ENCODE data around the gene CAMSAP2. TPM values are rescaled to one million over a fixed set of nuclear protein-coding genes. Genes with fewer than 3 reads are reported as not detected.

The CAMSAP2 gene
- total and polyA plus RNA-seq, 10 of the 15 experiments (the other 5 are each of a cell fraction or from before 2014, with no cell fraction given), result 3.9 to 19.8 (median 8.0) TPM

DNA sequence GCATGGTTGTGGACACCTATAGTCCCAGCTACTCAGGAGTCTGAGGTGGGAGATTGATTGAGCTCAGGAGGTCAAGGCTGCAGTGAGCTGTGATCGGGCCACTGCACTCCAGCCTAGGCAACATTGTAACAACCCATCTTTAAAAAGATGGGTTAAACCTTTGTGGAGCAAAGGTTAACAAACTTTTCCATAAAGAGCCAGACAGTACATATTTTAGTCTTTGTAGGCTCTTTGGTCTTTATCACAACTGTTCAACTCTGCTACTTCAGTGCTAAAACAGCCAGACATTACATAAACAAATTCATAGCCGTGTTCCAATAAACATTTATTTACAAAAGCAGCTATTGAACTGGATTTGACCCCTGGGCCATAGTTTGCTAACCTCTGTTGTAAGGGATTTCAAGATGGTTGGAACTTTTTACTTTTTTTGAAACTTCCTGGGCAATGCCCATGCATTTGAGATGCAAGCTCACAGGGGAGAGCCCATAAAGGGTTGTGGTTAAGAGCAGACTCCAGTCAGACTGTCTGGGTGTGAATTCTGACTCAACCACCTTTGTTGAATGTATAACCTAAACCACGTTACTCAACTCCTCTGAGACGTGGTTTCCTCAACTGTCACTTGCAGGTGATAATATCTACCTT is 166.8 kb downstream of the CAMSAP2 start:
- RAD21 ChIA-PET (ENCODE audit: unreplicated experiment), result interaction anchor here (0.6 to 5.5 kb wide), 10 partner anchors 9 to 283 kb away, joined by 3 to 53 read pairs (median 6); no protein-coding TSS in a partner anchor
- Histone ChIP-seq H3K36me3 (ENCODE audit: control insufficient read depth in 2 of 2, insufficient read depth in 2 of 2, low read length in 1 of 2) (peaks cover 0 to 12% of the 10 kb centered on the region in 2 experiments; a peak in 2 of 4 replicates), H3K9me3 (replicated peaks; ENCODE audit: control insufficient read depth, insufficient read depth, low read length) (no peaks in the 10 kb centered on the region; the same call in 2 of the 3 replicates), H3K4me1 (ENCODE audit: control insufficient read depth, insufficient read depth, low read length) (peaks cover 15% of the 10 kb centered on the region), H3K4me2 (ENCODE audit: control insufficient read depth, insufficient read depth) (no peak overlapping the region), H3K79me2 (ENCODE audit: control insufficient read depth, insufficient read depth, low read length) (no peaks in the 10 kb centered on the region), H3K27me3 (replicated peaks in 1 of 2; ENCODE audit: control insufficient read depth in 2 of 2, insufficient read depth in 2 of 2, low read length in 1 of 2) (no peaks in the 10 kb centered on the region), H2AFZ (ENCODE audit: control insufficient read depth, low read depth, low read length) (no peak overlapping the region), H3K4me3 (no peak overlapping the region), H4K20me1 (ENCODE audit: control insufficient read depth, insufficient read depth) (no peaks in the 10 kb centered on the region), H3K27ac (ENCODE audit: control insufficient read depth, insufficient read depth) (no peak overlapping the region), H3K9ac (ENCODE audit: control insufficient read depth, insufficient read depth, low read length) (no peak overlapping the region)
- SMC1A ChIA-PET (ENCODE audit: uncharacterized antibody, unreplicated experiment), result interaction anchor here (0.6 to 11.7 kb wide), 12 partner anchors 12 to 283 kb away, joined by 3 to 193 read pairs (median 4); partner anchors contain the start of gene INAVA
- no TSS peak for BruUV-seq (replicated peaks)
- DNase-seq (ENCODE audit: low read depth, low spot score), result no peak
- 26% methylated on average over 4 of the region's 4 CpGs for WGBS (ENCODE audit: insufficient coverage, insufficient replicate concordance, low lambda C conversion rate, missing lambda C conversion rate)
- POLR2A ChIA-PET, result interaction anchor here (0.9 to 6.3 kb wide), 7 partner anchors 9 to 278 kb away, joined by 3 to 60 read pairs (median 5); partner anchors contain the start of gene INAVA
- peak; percentile 67 for ATAC-seq
- CTCF ChIA-PET, result interaction anchor here (0.6 to 9.2 kb wide), 5 partner anchors 13 to 66 kb away, joined by 3 to 131 read pairs (median 3); partner anchors contain the start of gene INAVA
- in situ Hi-C loops (cut with MboI) (loop anchor here (5.0 kb wide), 1 partner anchor 137 kb away; no protein-coding TSS in a partner anchor), intact Hi-C loops (cut with micrococcal nuclease; ENCODE audit: unreplicated experiment) (loop anchor here (2.0 to 5.0 kb wide), 4 partner anchors 17 to 278 kb away; no protein-coding TSS in a partner anchor)
- peak; percentile 41 for FAIRE-seq
- TF ChIP-seq CBFB (IDR thresholded peaks at IDR 0.05; ENCODE audit: low read depth) (peak; percentile 45; the same call in 1 of the 2 replicates), NR2F1 (conservative IDR thresholded peaks at IDR 0.05) (0 out of 2 replicates have a peak, but pooled peaks have one; percentile 65), EP300 (IDR thresholded peaks at IDR 0.05; ENCODE audit: borderline replicate concordance in 1 of 2, control insufficient read depth in 1 of 2, low read depth in 2 of 2, low read length in 2 of 2) (peak; percentile 58 to 80; a peak in 2 of 4 replicates), ATF7 (IDR thresholded peaks at IDR 0.05; ENCODE audit: low read depth) (peak; percentile 71), JUNB (IDR thresholded peaks at IDR 0.05) (peak; percentile 46), NFIC (IDR thresholded peaks at IDR 0.05; ENCODE audit: low read depth, low read length) (peak; percentile 59; the same call in 1 of the 2 replicates), CBX5 (IDR thresholded peaks at IDR 0.05; ENCODE audit: low read depth) (no peak), ZNF217 (IDR thresholded peaks at IDR 0.05) (peak; percentile 51), DPF2 (IDR thresholded peaks at IDR 0.05) (peak; percentile 62; the same call in 1 of the 2 replicates), SMARCA5 (IDR thresholded peaks at IDR 0.05) (0 out of 2 replicates have a peak, but pooled peaks have one; percentile 74), IKZF2 (IDR thresholded peaks at IDR 0.05) (peak; percentile 61 to 64; a peak in 2 of 4 replicates), NFXL1 (IDR thresholded peaks at IDR 0.05; ENCODE audit: borderline replicate concordance) (no peak), SREBF2 (IDR thresholded peaks at IDR 0.05; ENCODE audit: low read length) (no peak), LARP7 (IDR thresholded peaks at IDR 0.05) (no peak)
- TF ChIP-seq, protein P1, sequence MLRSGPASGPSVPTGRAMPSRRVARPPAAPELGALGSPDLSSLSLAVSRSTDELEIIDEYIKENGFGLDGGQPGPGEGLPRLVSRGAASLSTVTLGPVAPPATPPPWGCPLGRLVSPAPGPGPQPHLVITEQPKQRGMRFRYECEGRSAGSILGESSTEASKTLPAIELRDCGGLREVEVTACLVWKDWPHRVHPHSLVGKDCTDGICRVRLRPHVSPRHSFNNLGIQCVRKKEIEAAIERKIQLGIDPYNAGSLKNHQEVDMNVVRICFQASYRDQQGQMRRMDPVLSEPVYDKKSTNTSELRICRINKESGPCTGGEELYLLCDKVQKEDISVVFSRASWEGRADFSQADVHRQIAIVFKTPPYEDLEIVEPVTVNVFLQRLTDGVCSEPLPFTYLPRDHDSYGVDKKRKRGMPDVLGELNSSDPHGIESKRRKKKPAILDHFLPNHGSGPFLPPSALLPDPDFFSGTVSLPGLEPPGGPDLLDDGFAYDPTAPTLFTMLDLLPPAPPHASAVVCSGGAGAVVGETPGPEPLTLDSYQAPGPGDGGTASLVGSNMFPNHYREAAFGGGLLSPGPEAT (IDR thresholded peaks at IDR 0.05; ENCODE audit: low read depth), result peak; percentile 21; the same call in 1 of the 2 replicates
- TF ChIP-seq, protein P2, sequence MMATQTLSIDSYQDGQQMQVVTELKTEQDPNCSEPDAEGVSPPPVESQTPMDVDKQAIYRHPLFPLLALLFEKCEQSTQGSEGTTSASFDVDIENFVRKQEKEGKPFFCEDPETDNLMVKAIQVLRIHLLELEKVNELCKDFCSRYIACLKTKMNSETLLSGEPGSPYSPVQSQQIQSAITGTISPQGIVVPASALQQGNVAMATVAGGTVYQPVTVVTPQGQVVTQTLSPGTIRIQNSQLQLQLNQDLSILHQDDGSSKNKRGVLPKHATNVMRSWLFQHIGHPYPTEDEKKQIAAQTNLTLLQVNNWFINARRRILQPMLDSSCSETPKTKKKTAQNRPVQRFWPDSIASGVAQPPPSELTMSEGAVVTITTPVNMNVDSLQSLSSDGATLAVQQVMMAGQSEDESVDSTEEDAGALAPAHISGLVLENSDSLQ (IDR thresholded peaks at IDR 0.05), result peak; percentile 30; the same call in 1 of the 2 replicates
- TF ChIP-seq, protein P3, sequence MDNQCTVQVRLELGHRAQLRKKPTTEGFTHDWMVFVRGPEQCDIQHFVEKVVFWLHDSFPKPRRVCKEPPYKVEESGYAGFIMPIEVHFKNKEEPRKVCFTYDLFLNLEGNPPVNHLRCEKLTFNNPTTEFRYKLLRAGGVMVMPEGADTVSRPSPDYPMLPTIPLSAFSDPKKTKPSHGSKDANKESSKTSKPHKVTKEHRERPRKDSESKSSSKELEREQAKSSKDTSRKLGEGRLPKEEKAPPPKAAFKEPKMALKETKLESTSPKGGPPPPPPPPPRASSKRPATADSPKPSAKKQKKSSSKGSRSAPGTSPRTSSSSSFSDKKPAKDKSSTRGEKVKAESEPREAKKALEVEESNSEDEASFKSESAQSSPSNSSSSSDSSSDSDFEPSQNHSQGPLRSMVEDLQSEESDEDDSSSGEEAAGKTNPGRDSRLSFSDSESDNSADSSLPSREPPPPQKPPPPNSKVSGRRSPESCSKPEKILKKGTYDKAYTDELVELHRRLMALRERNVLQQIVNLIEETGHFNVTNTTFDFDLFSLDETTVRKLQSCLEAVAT (IDR thresholded peaks at IDR 0.05), result 0 out of 2 replicates have a peak, but pooled peaks have one; percentile 46

All from GM12878 (cell line).